Prostate gland (tissue), 2 donors: ENCODE results near the gene SLC32A1. TPM values are rescaled to one million over a fixed set of nuclear protein-coding genes. Genes with fewer than 3 reads are reported as not detected.

ENCODE experiments used
- DNase-seq: peaks from one replicate; pipeline ENCODE4 v3.0.0-alpha.2; 2019; ENCODE audit warnings: low spot score
- H3K27ac ChIP-seq, 2 donors: fragments of 200-600 bp; sonication (generic); 2 replicates each; pipeline ENCODE4 v1.5.1; 2017 to 2019
- H3K27me3 ChIP-seq: fragments of 200-600 bp; sonication (generic); replicated peaks from 2 replicates; pipeline ENCODE4 v1.5.1; 2019; ENCODE audit not compliant: insufficient read depth
- H3K36me3 ChIP-seq, 2 donors: fragments of 200-600 bp; sonication (generic); 1 replicate in 1 of 2; 2 replicates in 1 of 2; pipeline versions ENCODE4 v1.5.1 to v1.8.1; 2017 to 2019
- H3K4me1 ChIP-seq: fragments of 200-600 bp; sonication (generic); replicated peaks from 2 replicates; pipeline ENCODE4 v1.5.1; 2019
- H3K4me3 ChIP-seq, 2 donors: fragments of 200-600 bp; sonication (generic); 2 replicates each; pipeline ENCODE4 v1.5.1; 2017 to 2019
- H3K9me3 ChIP-seq: fragments of 200-600 bp; sonication (generic); 2 replicates; pipeline ENCODE4 v1.5.1; 2017
- POLR2A ChIP-seq: fragments of 450-650 bp; IDR thresholded peaks from one replicate; pipeline ENCODE4 v1.6.1; 2016; ENCODE audit warnings: antibody characterized with exemption, mild to moderate bottlenecking
- POLR2AphosphoS5 ChIP-seq: sonication (generic); formaldehyde crosslinking; IDR thresholded peaks from one replicate; pipeline ENCODE4 v1.6.1; 2017; ENCODE audit warnings: antibody characterized with exemption
- WGBS: methylation state at CpG from one replicate; pipeline ENCODE4 v1.1.5; 2018; 5-methylcytosine and 5-hydroxymethylcytosine counted together
- intact Hi-C: fragments of 100-400 bp; cut with DNase I; formaldehyde crosslinking; loops from one replicate; pipeline ENCODE4 v1.14.2; 2022
- total RNA-seq, 2 donors: library from RNA; depleted of rRNA; stranded (reverse); fragments of >200 nt; gene quantifications; one replicate each; pipeline ENCODE4 v1.1.0, GENCODE V29; 2016
- TF ChIP-seq, protein P1 (sequence below), 4 experiments: fragments of 200-600 bp in 2 of 4; fragments of 450-650 bp in 2 of 4; sonication (generic) in 2 of 4; IDR thresholded peaks; 1 replicate in 3 of 4; 2 replicates in 1 of 4; pipeline ENCODE4 v1.5.1; 2016 to 2019; ENCODE audit warnings: antibody characterized with exemption in 4 of 4, mild to moderate bottlenecking in 2 of 4, moderate library complexity in 2 of 4

Gene SLC32A1
- total RNA-seq, 2 donors from 2014 or later = not detected

DNA sequence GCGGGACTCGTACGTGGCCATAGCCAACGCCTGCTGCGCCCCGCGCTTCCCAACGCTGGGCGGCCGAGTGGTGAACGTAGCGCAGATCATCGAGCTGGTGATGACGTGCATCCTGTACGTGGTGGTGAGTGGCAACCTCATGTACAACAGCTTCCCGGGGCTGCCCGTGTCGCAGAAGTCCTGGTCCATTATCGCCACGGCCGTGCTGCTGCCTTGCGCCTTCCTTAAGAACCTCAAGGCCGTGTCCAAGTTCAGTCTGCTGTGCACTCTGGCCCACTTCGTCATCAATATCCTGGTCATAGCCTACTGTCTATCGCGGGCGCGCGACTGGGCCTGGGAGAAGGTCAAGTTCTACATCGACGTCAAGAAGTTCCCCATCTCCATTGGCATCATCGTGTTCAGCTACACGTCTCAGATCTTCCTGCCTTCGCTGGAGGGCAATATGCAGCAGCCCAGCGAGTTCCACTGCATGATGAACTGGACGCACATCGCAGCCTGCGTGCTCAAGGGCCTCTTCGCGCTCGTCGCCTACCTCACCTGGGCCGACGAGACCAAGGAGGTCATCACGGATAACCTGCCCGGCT lies 3.4 kb downstream of the SLC32A1 start:
- H3K27ac ChIP-seq = no peak overlapping the region
- H3K4me3 ChIP-seq = no peak overlapping the region
- no peaks in the 10 kb centered on the region for H3K4me1 ChIP-seq
- H3K27me3 ChIP-seq = peaks cover 73% of the 10 kb centered on the region
- TF ChIP-seq, protein P1, sequence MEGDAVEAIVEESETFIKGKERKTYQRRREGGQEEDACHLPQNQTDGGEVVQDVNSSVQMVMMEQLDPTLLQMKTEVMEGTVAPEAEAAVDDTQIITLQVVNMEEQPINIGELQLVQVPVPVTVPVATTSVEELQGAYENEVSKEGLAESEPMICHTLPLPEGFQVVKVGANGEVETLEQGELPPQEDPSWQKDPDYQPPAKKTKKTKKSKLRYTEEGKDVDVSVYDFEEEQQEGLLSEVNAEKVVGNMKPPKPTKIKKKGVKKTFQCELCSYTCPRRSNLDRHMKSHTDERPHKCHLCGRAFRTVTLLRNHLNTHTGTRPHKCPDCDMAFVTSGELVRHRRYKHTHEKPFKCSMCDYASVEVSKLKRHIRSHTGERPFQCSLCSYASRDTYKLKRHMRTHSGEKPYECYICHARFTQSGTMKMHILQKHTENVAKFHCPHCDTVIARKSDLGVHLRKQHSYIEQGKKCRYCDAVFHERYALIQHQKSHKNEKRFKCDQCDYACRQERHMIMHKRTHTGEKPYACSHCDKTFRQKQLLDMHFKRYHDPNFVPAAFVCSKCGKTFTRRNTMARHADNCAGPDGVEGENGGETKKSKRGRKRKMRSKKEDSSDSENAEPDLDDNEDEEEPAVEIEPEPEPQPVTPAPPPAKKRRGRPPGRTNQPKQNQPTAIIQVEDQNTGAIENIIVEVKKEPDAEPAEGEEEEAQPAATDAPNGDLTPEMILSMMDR (IDR thresholded peaks at IDR 0.05) = no peak
- no peak for TF ChIP-seq POLR2AphosphoS5
- no peak for TF ChIP-seq POLR2A
- H3K9me3 ChIP-seq = no peaks in the 10 kb centered on the region
- WGBS = 5% methylated on average over 34 of the region's 46 CpGs
- DNase-seq = no peak
- H3K36me3 ChIP-seq = no peaks in the 10 kb centered on the region
- intact Hi-C loops = no loop called here

DNA sequence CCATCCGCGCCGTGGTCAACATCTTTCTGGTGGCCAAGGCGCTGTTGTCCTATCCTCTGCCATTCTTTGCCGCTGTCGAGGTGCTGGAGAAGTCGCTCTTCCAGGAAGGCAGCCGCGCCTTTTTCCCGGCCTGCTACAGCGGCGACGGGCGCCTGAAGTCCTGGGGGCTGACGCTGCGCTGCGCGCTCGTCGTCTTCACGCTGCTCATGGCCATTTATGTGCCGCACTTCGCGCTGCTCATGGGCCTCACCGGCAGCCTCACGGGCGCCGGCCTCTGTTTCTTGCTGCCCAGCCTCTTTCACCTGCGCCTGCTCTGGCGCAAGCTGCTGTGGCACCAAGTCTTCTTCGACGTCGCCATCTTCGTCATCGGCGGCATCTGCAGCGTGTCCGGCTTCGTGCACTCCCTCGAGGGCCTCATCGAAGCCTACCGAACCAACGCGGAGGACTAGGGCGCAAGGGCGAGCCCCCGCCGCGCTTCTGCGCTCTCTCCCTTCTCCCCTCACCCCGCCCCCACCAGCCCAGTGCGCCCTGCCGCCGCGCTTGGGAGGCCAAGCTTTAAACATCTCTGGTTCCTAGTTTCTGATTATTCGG lies 4.0 kb downstream of the SLC32A1 start:
- DNase-seq = no peak
- intact Hi-C loops = no loop called here
- no peak for TF ChIP-seq POLR2AphosphoS5
- Histone ChIP-seq H3K9me3 (no peaks in the 10 kb centered on the region), H3K27ac (no peak overlapping the region), H3K4me1 (no peaks in the 10 kb centered on the region), H3K27me3 (peaks cover 74% of the 10 kb centered on the region), H3K36me3 (no peaks in the 10 kb centered on the region), H3K4me3 (no peak overlapping the region)
- WGBS = 3% methylated on average over 52 of the region's 56 CpGs

DNA sequence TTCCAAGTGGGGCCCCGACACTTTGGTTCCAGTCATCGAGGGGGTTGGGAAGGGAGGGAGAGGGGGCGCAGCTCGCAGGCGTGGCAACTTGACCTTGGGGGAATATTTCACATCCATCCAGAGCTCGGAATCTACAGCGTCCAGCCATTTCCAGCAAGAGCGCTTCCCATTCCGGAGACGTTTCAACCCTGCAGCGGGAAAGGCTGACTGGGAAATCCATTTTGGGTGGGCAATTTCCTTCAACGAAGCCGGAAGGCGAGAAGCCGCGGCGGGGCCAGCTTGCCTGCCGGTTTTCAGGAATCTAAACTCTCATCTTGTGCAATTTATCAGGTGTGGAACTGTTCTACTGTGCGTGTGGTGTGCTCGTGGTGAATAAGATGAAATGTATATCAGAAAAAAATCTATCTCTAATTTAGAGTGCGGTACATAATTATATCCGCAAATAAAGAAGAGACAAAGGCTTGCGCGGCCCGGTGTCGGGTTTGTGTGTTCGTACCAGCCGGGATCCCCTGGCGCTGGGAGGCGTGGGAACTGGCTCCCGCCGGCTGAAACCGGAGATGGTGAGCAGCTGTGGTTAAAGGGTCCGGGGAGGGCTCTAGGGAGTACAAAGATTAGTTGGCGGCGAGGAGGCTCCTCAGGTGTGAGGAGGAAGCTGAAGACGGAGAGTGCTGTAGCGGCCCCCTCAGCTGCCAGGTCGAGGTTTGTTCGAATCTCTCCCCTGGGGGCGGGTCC lies 4.8 kb downstream of the SLC32A1 start:
- no peak for DNase-seq
- Histone ChIP-seq H3K36me3 (no peaks in the 10 kb centered on the region), H3K27ac (no peak overlapping the region), H3K9me3 (no peaks in the 10 kb centered on the region), H3K27me3 (peaks cover 71% of the 10 kb centered on the region), H3K4me1 (no peaks in the 10 kb centered on the region), H3K4me3 (no peak overlapping the region)
- TF ChIP-seq POLR2AphosphoS5 (no peak), POLR2A (no peak)
- TF ChIP-seq, protein P1 (IDR thresholded peaks at IDR 0.05) = no peak
- intact Hi-C loops = no loop called here
- WGBS = 4% methylated on average over 41 of the region's 41 CpGs

DNA sequence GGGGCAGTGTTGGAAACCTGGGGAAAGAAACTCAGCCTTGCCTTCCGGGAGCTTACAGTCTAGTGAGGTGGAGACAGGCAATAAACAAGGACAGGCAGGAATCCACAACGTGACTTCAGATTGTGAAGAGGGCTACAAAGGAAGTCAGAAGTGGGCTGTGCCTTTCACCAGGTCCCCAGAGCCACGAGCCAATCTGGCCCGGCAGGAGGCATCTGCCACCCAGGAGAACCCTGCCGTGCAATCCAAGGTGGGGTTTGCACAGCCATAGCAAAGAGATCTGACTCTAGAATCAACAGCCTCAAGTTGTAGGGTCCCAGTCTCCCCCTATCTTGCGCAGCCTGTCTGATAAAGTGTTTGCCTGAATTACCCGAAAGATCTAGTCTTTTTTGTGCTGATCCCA lies 5.5 kb downstream of the SLC32A1 start:
- TF ChIP-seq POLR2A (no peak), POLR2AphosphoS5 (no peak)
- TF ChIP-seq, protein P1 (IDR thresholded peaks at IDR 0.05) = no peak
- H3K4me3 ChIP-seq = no peak overlapping the region
- no peaks in the 10 kb centered on the region for H3K4me1 ChIP-seq
- no peak overlapping the region for H3K27ac ChIP-seq
- peaks cover 69% of the 10 kb centered on the region for H3K27me3 ChIP-seq
- WGBS = 25% methylated on average over 6 of the region's 7 CpGs
- intact Hi-C loops = no loop called here
- no peak for DNase-seq
- H3K9me3 ChIP-seq = no peaks in the 10 kb centered on the region
- no peaks in the 10 kb centered on the region for H3K36me3 ChIP-seq

DNA sequence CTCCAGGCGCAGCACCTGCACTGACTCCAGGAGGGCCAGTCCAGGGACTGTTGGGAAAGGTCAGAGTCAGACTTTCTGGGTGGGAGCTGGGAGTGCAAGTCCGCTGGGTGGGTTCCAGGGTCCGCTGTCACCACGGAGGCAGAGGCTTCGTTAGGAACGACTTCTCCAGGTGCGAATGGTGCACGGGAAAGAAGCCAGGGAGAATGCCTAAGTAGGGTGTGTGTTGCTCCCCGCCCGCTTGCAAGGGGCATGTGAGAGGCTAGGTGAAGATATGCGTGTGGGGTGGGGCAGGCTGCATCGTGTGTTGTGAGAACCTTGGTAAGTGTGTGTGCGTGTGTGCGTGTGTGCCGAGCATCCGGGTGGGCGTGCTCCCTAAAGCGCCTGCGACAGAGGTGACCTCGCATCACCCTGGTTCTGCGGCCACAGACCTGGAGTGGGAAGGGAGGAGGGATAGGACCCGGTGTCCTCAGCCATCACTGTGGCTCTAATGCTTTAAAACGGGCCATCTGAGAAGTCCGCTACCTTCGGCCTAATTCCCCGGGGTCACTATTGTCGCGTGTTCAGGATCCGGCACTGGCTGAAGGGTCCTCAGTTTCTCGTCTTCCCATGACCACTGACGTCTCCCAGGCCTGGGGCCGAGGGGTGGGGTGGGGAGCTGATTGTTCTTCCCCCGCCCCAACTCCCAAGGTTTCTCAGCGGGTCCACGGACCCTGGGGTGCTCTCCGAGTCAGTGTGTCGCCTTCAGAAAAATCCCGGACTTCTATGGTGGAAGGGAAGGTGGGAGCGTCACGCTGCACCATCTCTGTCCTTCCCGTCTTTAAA lies 6.1 kb downstream of the SLC32A1 start:
- no peak overlapping the region for H3K4me3 ChIP-seq
- WGBS = 3% methylated on average over 41 of the region's 41 CpGs

More for the DNA sequence above, 6.1 kb downstream of the SLC32A1 start:
- Histone ChIP-seq H3K36me3 (no peaks in the 10 kb centered on the region), H3K27ac (no peak overlapping the region), H3K4me1 (no peaks in the 10 kb centered on the region), H3K27me3 (peaks cover 63% of the 10 kb centered on the region), H3K9me3 (no peaks in the 10 kb centered on the region)
- intact Hi-C loops = no loop called here
- no peak for DNase-seq
- TF ChIP-seq, protein P1 (IDR thresholded peaks at IDR 0.05) = no peak
- TF ChIP-seq POLR2AphosphoS5 = no peak
- no peak for TF ChIP-seq POLR2A
